T follicular helper cell (primary cell): Measurements from ENCODE around the gene COL16A1.
A peak's percentile ranks its signal among the peaks of the same experiment; 100 is the strongest.

Experiments used
- DNase-seq: peaks from one replicate; pipeline ENCODE4 v3.0.0-alpha.2; 2020; ENCODE audit warnings: low read depth

Gene COL16A1

DNA sequence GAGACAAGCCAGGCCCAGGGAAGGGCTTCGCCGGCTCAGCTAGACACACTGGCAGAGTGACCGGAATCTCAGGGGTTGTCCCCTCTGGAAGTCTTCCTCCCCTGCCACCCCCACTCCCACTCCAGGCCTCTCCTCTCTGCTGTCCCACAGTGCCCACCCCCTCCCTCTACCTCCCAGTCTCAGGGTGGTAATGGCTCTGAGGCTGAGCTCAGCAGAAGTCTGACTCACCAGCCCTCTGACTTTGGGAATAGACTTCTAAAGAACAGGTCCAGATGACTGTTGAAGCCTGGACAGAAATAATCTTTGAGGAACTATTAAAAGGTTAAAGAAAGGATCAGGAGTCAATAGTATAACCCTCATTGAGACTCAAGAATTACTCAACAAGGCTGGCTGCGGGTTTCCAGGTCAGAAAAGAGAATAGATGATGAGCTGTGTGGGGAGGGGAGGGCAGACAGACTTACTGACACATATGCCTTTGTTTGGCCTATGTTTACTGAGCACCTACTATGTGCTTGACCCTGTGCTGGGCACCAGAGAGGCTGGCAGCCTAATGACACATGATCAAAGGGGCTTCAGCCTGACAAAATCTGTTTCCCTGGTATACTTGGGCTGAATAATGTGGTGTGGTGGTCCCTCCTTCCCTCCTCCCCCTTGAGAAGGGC lies 78.1 kb downstream of the COL16A1 start:
- DNase-seq = no peak

DNA sequence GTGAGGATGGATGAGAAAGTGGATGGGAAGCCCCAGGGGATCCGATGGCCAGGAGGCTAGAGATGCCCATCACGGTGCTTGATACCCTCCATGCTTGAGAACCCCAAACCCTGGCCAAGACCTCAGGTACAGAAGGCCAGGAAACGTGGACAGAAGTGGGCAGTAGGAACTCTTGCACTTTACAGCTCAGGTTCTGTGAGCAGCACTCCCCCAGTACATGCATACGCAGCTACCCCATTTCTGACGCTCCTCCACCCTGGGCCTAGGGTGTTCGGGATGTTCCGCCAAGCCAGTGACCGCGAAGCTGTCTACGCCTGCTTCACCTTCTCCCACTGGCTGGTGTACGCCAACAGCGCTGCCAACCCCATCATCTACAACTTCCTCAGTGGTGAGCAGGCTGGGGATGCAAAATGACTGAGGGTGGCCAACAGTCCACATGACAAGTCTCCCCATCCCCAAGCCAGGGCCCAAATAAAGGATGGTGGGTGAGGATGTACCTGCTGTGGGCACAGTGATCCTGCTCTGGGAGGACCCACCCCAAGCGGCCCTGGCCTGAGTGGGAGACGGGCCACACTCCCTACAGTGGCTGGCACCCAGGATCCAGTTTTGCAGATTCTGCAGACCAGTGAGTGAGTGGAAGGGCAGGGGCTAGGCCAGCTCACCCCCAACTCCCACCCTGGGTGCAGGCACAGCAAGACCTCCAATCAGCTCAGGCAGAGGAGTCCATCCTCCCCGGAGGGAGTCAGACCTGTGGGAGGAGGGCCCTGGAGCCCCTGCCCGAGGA lies 78.9 kb downstream of the COL16A1 start:
- no peak for DNase-seq

DNA sequence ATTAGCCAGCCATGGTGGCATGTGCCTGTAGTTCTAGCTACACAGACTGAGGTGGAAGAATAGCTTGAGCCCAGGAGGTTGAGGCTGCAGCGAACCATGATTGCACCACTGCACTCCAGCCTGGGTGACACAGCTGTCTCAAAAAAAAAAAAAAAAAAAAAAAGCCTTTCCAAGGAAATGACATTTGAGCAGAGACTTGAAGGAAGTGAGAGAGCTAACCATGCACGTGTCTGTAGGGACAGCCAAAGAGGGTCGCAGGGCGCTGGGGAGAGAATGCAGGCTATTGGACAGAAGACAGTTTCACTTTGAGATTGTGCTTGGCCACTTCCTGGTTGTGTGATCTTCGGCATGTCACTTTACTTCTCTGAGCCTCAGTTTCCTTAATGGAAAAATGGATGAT lies 79.5 kb downstream of the COL16A1 start:
- DNase-seq = no peak

DNA sequence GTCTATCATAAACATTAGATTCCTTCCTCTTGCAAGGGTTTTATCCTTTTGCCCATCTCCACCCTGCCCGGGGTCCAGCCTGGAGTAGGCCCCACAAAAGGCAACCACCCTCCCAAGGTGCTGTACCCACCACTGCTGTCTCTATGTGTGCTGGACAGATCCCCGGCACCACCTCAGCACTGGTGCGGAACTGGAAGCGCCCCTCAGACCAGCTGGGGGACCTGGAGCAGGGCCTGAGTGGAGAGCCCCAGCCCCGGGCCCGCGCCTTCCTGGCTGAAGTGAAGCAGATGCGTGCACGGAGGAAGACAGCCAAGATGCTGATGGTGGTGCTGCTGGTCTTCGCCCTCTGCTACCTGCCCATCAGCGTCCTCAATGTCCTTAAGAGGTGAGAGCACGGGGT lies 80.5 kb downstream of the COL16A1 start:
- no peak for DNase-seq

DNA sequence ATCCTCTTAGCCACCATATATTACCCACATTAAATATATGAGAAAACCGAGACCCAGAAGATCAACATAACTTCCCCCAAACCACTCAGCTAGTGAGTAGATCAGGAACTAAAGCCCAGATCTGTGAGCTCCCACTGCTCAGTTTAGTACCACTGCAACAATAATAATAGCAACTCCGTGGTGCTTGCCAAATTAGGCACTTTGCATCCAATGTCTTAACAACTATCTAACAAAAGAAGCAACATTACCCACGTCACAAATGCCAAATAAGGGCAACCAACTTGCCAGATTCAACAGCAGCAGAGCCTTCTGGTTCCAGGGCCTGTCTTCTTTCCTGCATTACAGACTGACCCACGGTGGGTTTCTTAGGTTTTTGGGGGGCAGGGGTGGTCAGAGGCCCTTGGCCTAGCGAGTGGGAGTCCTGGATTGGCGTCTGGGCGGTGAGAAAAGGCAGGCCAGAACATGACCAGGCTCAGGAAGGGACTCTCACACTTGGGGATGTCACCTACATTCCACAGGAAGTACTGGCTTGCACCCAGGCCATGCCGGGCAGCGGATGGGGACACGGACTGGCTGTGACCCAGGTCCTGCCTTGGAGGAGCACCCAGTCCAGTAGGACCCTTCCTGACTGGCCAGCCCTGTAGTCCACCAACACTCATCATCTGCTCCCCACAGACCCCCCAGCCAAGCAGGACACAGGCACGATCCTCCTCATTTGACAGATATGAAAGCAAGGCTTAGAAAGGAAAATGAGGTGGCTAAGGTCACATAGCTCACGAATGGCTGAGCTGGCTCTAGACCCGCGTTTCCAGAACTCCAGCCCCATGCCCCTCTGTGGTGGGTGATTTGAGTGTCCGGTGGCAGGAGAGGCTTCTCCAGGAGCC lies 81.7 kb downstream of the COL16A1 start:
- DNase-seq = no peak

DNA sequence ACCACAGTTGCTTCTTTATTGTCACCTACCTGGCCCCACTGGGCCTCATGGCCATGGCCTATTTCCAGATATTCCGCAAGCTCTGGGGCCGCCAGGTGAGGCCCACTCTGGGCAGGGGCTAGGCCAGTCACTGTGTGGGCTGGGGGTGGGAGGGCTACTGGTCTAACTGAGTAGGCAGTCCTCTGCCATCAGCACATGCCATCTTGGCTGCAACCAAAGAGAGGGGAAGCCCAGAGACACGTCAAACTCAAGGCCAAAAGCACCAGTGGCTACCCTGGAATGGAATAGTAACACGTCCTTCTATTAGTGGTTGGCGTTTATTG lies 82.4 kb downstream of the COL16A1 start:
- DNase-seq = no peak

DNA sequence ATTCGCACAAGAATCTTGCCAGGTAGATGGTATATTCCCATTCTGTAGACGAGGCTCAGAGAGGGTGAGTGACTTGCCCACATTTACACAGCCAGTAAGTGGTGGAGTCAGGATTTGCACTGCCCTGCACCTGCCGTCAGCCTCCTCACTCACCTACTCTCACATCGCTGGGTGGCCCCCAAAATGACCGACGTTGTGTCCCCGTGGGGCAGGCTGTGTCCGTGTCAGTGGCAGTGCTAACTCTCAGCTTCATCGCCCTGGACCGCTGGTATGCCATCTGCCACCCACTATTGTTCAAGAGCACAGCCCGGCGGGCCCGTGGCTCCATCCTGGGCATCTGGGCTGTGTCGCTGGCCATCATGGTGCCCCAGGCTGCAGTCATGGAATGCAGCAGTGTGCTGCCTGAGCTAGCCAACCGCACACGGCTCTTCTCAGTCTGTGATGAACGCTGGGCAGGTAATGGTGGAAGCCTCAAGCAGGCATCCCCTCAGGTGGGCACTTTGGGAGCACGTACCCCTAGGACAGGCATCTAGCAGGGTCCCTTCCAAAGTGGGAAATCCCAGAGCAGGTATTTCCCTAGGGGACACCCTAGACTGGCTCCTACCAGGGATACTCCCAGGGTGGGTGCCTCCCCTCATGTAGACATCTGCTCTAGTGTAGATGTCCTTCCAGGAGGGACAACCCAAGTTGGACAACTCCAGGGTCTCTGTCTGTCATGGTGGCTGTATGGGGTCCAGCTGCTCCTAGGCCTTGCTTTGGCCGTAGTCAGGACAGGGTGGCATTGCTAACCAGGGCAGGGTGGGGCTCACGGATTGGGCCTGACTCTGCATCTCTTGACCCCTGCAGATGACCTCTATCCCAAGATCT lies 83.0 kb downstream of the COL16A1 start:
- DNase-seq = no peak

DNA sequence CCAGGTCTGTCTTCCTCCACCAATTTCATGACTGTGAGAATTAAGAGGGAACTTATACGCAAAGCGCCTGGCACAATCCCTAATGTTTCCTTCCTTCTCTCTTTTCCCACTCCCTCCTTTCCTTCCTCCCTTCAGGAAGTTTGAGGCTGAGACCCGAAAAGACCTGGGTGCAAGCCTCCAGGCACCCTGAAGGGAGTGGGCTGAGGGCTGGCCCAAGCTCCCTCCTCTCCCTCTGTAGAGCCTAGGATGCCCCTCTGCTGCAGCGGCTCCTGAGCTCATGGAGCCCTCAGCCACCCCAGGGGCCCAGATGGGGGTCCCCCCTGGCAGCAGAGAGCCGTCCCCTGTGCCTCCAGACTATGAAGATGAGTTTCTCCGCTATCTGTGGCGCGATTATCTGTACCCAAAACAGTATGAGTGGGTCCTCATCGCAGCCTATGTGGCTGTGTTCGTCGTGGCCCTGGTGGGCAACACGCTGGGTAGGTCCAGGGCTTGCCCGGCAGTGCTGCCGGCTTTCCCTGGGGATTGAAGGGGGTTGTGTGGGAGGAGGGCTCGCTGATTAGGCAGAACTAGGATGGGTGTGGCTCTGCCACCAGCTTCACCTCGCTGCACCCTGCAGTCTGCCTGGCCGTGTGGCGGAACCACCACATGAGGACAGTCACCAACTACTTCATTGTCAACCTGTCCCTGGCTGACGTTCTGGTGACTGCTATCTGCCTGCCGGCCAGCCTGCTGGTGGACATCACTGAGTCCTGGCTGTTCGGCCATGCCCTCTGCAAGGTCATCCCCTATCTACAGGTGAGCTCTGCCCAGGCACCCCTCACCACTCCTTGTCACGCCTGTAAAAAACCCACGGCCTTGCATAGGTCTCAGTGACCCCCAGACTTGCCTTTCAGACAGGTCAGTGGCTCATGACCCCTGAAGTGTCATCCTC lies 84.6 kb downstream of the COL16A1 start:
- DNase-seq = no peak

DNA sequence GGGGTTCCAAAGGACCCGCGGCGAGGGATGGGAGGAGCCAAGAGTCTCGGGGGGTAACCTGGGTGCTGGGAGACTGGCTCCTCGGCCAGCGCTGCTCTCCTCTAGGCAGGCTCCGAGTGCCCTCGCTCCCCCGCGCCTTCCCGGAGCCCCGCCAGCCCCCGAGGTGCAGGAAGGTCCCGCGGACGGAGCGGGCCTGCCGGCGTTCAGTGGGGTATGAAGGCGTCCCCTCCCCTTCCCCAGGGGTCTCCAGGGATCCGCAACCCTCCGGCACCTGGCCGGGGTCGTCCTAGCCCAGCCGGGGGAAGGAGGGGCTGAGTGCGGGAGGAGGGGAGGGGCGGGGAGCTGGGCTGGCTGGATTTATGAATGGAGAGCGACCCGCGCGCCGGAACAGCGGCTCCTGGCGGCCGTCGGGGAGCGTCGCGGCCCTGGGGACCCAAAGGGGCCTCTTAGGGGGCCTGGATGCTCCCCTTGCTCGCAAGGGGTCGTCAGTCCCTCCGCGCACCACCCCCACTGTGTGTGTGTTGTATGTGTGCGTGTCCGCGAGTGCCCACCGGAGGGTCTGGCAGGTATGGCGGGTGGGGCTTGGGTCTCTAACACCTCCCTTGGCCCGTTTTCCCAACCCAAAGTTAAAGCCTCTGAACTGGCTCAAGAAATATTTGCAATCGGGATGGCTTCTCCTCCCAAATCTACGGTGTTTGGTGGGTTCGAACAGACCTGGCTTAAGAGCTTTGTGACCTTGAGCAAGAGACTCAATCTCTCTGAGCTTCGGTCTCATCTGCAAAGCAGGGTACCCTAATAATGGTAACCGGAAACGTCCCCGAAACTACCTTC lies 85.7 kb downstream of the COL16A1 start:
- peak; percentile 18 for DNase-seq

DNA sequence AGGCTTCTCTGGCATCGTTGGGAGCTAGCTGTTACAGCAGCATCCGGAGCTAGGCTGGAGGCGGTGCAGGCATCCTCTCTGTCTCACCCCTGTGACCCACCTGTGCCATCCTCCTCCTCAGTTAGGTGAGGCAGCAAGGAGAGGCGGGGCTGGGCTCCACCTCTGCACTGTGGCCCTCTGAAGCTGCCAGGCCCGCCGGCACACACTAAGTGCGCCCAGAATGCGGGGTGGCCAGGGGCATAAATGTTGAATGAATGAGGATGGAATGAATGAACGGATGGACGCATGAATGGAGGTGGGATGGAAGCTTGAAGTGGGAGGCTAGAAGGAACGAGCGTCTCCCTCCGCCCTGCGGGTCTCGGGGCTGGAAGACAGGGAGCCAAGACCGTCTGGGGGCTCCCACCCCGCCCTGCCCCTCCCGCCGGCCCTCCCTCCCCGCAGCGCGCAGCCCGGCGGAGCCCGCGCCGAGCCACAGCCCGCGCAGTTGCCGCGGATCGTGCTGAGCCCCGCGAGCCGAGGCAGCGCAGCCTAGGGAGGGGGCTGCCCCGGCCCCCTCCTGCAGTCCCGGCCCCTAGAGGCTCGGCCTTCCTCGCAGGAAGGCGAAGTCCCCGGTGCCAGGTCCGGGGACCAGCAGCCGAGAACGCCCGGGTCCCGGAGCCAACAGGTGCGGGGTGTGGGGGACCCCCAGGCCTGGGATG lies 86.5 kb downstream of the COL16A1 start, which contains the start of gene HCRTR1:
Gene HCRTR1 (plus strand): TSS at position 472 of the 698 bp plus-strand sequence. CDS start 1,504 bp downstream, outside the sequence.
- no peak for DNase-seq

DNA sequence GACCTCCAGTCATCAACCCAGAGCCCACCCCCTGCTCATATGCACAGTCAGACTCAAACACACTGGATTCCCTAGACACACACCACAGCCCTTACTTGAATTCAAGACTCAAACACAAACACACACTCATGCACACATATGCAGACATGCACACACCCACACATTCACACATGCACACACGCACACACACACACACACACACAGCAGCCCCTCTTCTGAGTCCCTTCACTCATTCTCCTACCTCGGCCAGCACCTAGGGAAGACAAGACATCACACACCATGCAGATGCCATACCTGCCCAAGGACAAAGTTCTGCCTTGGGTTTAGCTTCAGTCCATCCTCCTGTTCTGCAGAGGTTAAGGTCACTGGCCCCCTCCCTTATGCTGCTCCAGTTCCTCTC lies 87.9 kb downstream of the COL16A1 start:
- no peak for DNase-seq

DNA sequence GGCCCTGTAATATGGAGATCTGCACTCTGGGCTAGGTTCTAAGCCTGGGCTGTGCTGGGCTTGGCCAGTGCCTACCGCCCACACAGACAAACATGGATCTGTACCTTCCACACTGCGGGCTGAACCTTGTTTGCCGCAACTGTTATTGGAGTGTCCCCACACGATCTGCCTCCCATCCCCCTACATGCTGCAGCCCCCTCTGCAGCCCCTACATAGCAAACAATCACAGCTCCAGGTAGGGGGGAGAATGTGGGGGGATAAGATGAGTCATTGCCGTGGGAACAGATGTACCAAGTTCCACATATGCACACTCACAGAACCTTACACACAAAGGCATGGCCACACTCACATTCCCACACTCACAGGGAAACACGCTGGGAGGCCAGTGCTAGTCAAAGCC lies 88.4 kb downstream of the COL16A1 start:
- DNase-seq = no peak

DNA sequence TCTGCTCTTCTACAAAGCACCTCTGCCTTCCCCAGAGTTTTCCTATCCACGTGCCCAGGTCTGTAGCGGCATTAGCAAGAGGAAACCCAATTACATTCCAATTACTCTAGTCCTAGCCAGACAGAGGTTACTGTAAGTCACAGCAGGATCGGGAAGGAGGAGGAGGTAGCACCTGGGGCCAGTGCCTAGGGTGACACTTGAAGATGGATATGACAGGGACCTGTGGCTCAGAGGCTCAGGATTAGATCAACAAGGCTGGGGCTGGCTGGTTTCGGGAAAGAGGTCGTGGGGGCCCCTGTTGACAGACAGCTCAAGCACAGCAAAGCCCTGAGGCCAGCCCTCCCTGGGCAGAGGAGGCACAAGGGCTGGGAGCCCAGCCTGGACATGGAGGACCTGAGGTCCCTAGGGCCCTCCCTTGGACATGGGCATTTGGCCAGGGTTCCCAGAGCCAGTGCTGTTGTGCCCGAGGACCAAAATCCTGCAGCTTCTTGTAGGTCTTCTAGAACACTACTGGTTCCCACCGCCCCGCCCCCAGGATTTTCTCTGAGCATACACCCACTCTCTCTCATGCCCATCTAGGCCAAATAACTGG lies 89.3 kb downstream of the COL16A1 start:
- DNase-seq = no peak

DNA sequence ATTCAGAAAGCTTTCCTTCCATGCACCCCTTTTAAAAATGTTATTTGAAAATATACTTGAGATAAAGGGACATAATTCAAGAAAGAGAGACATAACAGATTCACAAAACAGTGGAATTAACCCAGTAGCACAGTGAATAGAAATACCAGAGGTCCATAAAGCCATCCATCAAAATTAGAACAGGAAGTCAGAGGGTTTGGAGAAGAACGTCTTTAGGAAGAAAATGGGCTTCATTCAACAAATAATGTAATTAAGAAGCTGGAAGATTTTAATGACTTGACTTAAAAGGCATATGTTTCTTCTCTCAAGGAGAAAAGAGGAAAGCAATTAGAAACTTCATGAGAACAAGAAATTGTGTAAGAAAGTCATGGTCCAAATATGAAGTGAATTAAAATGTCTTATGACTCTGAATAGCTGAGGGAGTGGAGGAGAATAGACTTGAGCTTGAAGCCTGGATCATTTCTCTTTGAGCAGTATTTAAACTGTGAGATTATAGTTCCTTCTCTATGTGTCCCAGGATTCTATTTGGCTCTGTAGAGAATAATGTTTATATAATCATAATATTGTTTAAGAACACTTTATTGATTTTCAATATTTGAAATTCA lies 94.2 kb downstream of the COL16A1 start:
- DNase-seq = no peak

DNA sequence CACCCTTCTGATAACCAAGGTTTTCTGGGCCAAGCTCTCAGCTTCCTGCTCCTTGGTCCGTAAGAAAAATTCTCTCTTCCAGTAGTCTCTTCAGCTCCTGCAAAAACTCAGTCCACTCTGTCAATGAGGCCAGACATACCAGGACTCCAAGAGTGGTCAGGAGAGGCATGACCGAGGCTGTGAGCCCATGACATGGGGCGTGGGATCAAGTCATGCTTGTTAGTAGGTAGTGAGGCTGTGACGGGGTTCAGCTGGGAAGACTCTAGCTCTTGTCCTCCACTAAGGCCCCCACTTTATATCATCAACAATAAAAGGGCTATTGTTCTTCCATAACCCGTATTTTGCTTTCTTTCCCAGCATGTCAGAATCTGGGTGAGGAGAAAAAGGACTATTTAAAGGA lies 96.5 kb downstream of the COL16A1 start:
- no peak for DNase-seq

DNA sequence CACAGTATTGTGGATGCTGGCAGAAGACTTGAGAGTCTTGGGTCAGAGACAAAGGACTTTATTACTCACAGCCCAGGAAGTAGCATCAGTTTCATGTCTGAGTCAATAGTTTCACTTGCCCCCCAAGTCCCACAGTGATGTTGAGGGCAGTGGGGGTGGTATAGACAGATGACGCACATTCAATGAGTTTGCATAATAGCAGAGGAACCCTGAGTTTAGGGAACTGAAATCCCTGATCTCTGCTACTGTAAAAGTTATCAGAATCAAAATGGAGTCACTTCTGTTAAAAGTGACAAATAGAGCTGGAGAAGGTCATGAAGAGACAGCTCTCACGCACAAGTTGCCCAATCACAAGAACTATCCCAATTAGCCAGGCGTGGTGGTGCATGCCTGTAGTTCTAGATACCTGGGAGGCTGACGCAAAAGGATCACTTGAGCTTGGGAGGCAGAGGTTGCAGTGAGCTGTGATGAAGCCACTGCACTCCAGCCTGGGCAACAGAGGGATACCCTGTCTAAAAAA lies 97.8 kb downstream of the COL16A1 start:
- no peak for DNase-seq
